ENCODE results near the gene CYB5R2. TPM values are rescaled to one million over a fixed set of nuclear protein-coding genes. Genes with fewer than 3 reads are reported as not detected.

Gene CYB5R2
- polyA plus RNA-seq, 1 of the 3 experiments (the other 2 are of a cell fraction): 0.20 TPM

DNA sequence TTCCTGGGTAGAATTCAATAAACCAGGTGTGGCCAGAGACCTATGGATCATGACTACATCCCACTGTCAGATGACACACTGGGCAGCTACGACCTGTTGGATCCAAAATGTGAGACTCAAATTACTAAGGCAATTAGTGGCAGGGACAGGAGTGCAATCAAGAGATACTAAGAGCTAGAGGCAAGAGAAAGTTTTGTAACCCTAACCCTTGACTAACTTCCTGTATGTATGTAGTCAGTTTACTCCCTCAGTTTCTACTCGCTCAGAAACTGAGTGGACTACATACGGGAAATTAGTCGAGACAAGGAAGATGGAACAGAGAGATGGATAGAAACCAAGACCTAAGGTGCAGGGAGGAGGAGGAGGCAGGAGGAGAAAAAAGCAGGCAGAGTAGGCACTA is 2.7 kb downstream of the CYB5R2 start:
- peaks cover 19% of the 10 kb centered on the region; the same call in 1 of the 2 replicates for H3K27me3 ChIP-seq (ENCODE audit: insufficient read depth)
- no peak overlapping the region for H3K9ac ChIP-seq
- no peaks in the 10 kb centered on the region for H3F3A ChIP-seq (replicated peaks; ENCODE audit: insufficient read depth)
- H3K4me1 ChIP-seq (ENCODE audit: control insufficient read depth in 1 of 2, insufficient read depth in 2 of 2, low read depth in 1 of 2, low read length in 1 of 2): peaks cover 0 to 7% of the 10 kb centered on the region in 2 experiments; a peak in 1 of 4 replicates
- no peak overlapping the region for H2AFZ ChIP-seq (ENCODE audit: low read depth)
- POLR2A ChIA-PET: no interaction called here
- CTCF ChIA-PET: interaction anchor here (0.9 to 9.2 kb wide), 7 partner anchors 16 to 573 kb away, joined by 3 to 256 read pairs (median 8); partner anchors contain the start of gene PPFIBP2
- no peak for DNase-seq
- H3K27ac ChIP-seq (ENCODE audit: low read depth in 2 of 2, low read length in 1 of 2): no peak overlapping the region
- WGBS (ENCODE audit: low lambda C conversion rate): 58% methylated on average over 4 of the region's 4 CpGs
- H3K79me2 ChIP-seq (ENCODE audit: insufficient read depth): no peaks in the 10 kb centered on the region
- no peaks in the 10 kb centered on the region for H4K20me1 ChIP-seq (ENCODE audit: insufficient read depth)
- no peak overlapping the region for H3K4me2 ChIP-seq
- H3K4me3 ChIP-seq (ENCODE audit: low read depth in 2 of 2, low read length in 1 of 2): no peak overlapping the region
- H3K9me3 ChIP-seq: no peaks in the 10 kb centered on the region
- TF ChIP-seq, protein P1, sequence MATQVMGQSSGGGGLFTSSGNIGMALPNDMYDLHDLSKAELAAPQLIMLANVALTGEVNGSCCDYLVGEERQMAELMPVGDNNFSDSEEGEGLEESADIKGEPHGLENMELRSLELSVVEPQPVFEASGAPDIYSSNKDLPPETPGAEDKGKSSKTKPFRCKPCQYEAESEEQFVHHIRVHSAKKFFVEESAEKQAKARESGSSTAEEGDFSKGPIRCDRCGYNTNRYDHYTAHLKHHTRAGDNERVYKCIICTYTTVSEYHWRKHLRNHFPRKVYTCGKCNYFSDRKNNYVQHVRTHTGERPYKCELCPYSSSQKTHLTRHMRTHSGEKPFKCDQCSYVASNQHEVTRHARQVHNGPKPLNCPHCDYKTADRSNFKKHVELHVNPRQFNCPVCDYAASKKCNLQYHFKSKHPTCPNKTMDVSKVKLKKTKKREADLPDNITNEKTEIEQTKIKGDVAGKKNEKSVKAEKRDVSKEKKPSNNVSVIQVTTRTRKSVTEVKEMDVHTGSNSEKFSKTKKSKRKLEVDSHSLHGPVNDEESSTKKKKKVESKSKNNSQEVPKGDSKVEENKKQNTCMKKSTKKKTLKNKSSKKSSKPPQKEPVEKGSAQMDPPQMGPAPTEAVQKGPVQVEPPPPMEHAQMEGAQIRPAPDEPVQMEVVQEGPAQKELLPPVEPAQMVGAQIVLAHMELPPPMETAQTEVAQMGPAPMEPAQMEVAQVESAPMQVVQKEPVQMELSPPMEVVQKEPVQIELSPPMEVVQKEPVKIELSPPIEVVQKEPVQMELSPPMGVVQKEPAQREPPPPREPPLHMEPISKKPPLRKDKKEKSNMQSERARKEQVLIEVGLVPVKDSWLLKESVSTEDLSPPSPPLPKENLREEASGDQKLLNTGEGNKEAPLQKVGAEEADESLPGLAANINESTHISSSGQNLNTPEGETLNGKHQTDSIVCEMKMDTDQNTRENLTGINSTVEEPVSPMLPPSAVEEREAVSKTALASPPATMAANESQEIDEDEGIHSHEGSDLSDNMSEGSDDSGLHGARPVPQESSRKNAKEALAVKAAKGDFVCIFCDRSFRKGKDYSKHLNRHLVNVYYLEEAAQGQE (IDR thresholded peaks at IDR 0.05; ENCODE audit: low read depth, low read length): no peak
- no peak for TF ChIP-seq YY1 (IDR thresholded peaks at IDR 0.05; ENCODE audit: low read depth)
- TF ChIP-seq TAF1 (IDR thresholded peaks at IDR 0.05; ENCODE audit: borderline replicate concordance, low read depth, low read length): no peak
- TF ChIP-seq, protein P2, sequence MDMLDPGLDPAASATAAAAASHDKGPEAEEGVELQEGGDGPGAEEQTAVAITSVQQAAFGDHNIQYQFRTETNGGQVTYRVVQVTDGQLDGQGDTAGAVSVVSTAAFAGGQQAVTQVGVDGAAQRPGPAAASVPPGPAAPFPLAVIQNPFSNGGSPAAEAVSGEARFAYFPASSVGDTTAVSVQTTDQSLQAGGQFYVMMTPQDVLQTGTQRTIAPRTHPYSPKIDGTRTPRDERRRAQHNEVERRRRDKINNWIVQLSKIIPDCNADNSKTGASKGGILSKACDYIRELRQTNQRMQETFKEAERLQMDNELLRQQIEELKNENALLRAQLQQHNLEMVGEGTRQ (IDR thresholded peaks at IDR 0.05; ENCODE audit: borderline replicate concordance, low read depth, low read length): no peak
- TF ChIP-seq EZH2phosphoT487 (IDR thresholded peaks at IDR 0.05; ENCODE audit: borderline replicate concordance, low read depth): no peak
- TF ChIP-seq RCOR1 (IDR thresholded peaks at IDR 0.05; ENCODE audit: low read length): no peak
- TF ChIP-seq, protein P3, sequence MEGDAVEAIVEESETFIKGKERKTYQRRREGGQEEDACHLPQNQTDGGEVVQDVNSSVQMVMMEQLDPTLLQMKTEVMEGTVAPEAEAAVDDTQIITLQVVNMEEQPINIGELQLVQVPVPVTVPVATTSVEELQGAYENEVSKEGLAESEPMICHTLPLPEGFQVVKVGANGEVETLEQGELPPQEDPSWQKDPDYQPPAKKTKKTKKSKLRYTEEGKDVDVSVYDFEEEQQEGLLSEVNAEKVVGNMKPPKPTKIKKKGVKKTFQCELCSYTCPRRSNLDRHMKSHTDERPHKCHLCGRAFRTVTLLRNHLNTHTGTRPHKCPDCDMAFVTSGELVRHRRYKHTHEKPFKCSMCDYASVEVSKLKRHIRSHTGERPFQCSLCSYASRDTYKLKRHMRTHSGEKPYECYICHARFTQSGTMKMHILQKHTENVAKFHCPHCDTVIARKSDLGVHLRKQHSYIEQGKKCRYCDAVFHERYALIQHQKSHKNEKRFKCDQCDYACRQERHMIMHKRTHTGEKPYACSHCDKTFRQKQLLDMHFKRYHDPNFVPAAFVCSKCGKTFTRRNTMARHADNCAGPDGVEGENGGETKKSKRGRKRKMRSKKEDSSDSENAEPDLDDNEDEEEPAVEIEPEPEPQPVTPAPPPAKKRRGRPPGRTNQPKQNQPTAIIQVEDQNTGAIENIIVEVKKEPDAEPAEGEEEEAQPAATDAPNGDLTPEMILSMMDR (IDR thresholded peaks at IDR 0.05): no peak
- no peak for TF ChIP-seq FOXM1 (IDR thresholded peaks at IDR 0.05; ENCODE audit: low read depth)
- no peak for TF ChIP-seq GATA2 (CRISPR knock-in tag; IDR thresholded peaks at IDR 0.05)
- no peak for TF ChIP-seq ELF1 (IDR thresholded peaks at IDR 0.05)
- TF ChIP-seq SIN3A (IDR thresholded peaks at IDR 0.05; ENCODE audit: borderline replicate concordance, low read depth, low read length): no peak
- TF ChIP-seq MXI1 (IDR thresholded peaks at IDR 0.05; ENCODE audit: low read depth, low read length): no peak
- no peak for TF ChIP-seq RXRA (IDR thresholded peaks at IDR 0.05; ENCODE audit: borderline replicate concordance, low read depth)
- TF ChIP-seq NRF1 (IDR thresholded peaks at IDR 0.05; ENCODE audit: low read depth, low read length): no peak
- TF ChIP-seq FOSL2 (IDR thresholded peaks at IDR 0.05; ENCODE audit: borderline replicate concordance, low read depth): no peak
- no peaks in the 10 kb centered on the region for H3K36me3 ChIP-seq (replicated peaks in 1 of 2; ENCODE audit: control insufficient read depth in 1 of 2, insufficient read depth in 2 of 2, low read length in 1 of 2)
- no peaks in the 10 kb centered on the region for H3K9me2 ChIP-seq

Measured in SK-N-SH (cell line).